ENCODE data around the gene HCN2. TPM values are rescaled to one million over a fixed set of nuclear protein-coding genes. Genes with fewer than 3 reads are reported as not detected.
A peak's percentile ranks its signal among the peaks of the same experiment; 100 is the strongest.

Gene HCN2
- total and polyA plus RNA-seq, 9 of the 15 experiments (the other 6 are each of a cell fraction or from before 2014, with no cell fraction given): 0.29 to 4.2 (median 0.82) TPM; not detected in 2

- peak in 1 of 2 experiments; percentile 54; a peak in 1 of 4 replicates for TF ChIP-seq MNT (conservative IDR thresholded peaks at IDR 0.05)
- 0 out of 2 replicates have a peak, but pooled peaks have one; percentile 58 for TF ChIP-seq ZBTB7A (IDR thresholded peaks at IDR 0.05; ENCODE audit: borderline replicate concordance, control insufficient read depth, low read depth, low read length)
- TF ChIP-seq KAT7 (CRISPR knock-in tag; IDR thresholded peaks at IDR 0.05; ENCODE audit: borderline replicate concordance): 0 out of 2 replicates have a peak, but pooled peaks have one; percentile 2
- TF ChIP-seq ZNF398 (CRISPR knock-in tag; IDR thresholded peaks at IDR 0.05): no peak
- TF ChIP-seq HOXB6 (CRISPR knock-in tag; IDR thresholded peaks at IDR 0.05; ENCODE audit: borderline replicate concordance): no peak
- no peak for TF ChIP-seq HLTF (IDR thresholded peaks at IDR 0.05)
- no peak for TF ChIP-seq ELF2 (CRISPR knock-in tag; IDR thresholded peaks at IDR 0.05)
- peak; percentile 77 for TF ChIP-seq CREM (IDR thresholded peaks at IDR 0.05; ENCODE audit: low read depth)
- TF ChIP-seq SP2 (IDR thresholded peaks at IDR 0.05; ENCODE audit: extremely low read depth, low read depth, low read length, poor library complexity, severe bottlenecking): no peak
- TF ChIP-seq EZH2 (IDR thresholded peaks at IDR 0.05; ENCODE audit: borderline replicate concordance, low read depth, low read length): no peak
- TF ChIP-seq SMARCA4 (IDR thresholded peaks at IDR 0.05): no peak
- TF ChIP-seq CTCFL (IDR thresholded peaks at IDR 0.05; ENCODE audit: borderline replicate concordance, insufficient read depth, low read depth, low read length, poor library complexity, severe bottlenecking): no peak
- peak; percentile 9; the same call in 1 of the 2 replicates for TF ChIP-seq RBFOX2 (IDR thresholded peaks at IDR 0.05; ENCODE audit: low read depth, low read length)
Measured at GRCh38 chr19:556611-557382, 32.9 kb upstream of the HCN2 start (continued).
